HL-60/S4 treated with retinoic acid at 250 ng/mL for 4 days and 3 days (cell line): ENCODE measurements around the gene PARVB.
"Not testable (repeated sequence)": the region's sequence is repeated elsewhere in the genome, so short reads cannot be mapped to it uniquely, and the experiment has no call there.

Experiments
- in situ Hi-C: fragments of 300-500 bp; cut with MboI; formaldehyde crosslinking; loops from 2 replicates; pipeline ENCODE4 v1.7.0; 2022; ENCODE audit warnings: low sequenced_read_pairs

PARVB gene

GRCh38 chr22:44049486-44050231, 25.6 kb downstream of the PARVB start:
- in situ Hi-C loops, result no loop called here

GRCh38 chr22:44050766-44051355, 26.8 kb downstream of the PARVB start:
- in situ Hi-C loops, result no loop called here

GRCh38 chr22:44051358-44051757, 27.3 kb downstream of the PARVB start:
- in situ Hi-C loops, result no loop called here

DNA sequence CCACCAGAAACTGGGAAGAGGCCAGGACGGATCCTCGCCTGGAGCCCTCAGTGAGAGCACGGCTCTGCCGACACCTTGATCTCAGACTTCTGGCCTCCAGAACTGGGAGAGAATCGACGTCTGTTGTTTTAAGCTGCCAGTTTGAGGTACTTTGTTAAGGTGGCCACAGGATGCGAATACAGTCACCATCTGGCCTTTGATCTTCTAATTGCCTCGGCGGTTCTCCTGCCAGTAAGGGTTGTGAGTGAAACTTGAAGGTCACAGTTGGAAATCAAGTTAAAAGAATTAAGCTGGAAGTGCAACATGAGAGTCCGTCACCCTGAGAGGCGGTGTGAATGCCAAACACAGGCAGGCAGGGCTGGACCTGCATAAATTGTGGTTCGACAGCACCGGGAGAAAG, 27.9 kb downstream of the PARVB start:
- in situ Hi-C loops, result no loop called here

- in situ Hi-C loops, result no loop called here
These were observed 31.7 kb downstream of the PARVB start for GRCh38 chr22:44055805-44056204.

- in situ Hi-C loops, result not testable (repeated sequence)
These were observed 32.5 kb downstream of the PARVB start for GRCh38 chr22:44056649-44057048.

DNA sequence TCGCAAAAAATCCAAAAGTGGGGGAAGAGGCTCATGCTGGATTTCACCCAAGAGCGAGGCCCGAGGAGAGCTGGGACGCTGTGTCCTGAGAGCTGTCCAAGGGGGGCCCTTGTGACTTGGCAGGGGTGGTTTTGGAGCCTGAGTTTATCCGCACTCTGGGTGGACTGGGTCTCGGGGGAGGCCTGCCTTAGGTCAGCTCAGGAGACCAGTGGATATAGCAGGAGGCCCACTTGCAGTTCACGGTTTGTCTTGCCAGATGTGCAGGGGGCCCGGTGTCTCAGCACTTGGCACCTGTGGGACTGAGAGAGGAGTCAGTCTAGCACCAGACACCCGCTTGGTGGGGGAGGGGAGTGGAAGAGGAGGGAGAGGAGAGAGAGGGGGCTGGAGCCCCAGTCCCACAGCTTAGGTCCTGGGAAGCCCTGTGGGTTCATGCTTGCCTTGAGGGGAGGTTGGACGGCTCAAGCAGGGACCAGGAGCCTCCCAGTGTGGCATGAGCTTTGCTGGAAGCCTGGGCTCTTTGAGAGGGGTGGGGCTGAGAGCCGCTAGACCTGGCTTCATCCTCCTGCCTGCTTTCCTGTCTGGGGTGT, 33.4 kb downstream of the PARVB start:
- in situ Hi-C loops, result no loop called here

DNA sequence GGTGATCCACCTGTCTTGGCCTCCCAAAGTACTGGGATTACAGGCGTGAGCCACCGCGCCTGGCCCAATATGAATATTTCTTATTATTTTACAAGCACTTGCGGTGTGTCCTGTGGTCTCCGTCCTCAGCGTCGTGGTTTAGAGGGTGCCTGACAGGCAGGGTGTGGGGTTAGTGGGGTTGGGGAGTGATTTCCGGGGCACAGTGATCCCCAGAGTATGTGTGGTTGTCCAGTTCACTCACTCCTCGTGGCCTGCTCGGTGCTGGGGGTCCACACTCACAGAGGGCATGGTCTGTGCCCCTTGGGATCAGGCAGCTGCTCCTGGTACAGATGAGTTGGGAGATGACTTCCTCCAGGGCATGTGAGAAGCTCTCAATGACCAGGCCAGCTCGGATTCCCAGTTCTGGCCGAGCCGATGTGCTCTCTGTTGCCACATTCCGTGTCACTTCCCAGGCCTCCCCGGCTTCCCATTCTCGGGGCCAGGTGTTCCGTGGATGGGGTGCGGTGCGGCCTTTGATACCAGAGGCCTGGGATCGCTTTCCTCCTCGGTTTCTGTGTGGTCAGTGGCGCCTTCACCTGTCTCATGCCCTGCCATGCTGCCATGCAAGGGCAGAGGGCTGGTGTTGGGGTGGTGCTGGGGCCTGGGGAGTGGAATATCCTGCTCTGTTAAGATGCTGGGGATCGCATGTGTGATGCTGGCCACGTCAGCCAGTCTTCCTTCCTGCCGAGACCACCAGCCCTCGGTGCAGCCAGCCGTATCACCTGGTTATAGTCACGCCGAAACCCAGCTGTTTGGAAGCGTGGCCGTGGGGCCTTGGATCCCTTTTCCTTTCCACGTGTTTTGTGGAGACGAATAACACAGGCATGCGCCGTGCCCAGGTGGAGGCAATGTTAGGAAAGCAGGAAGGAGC, 39.6 kb downstream of the PARVB start:
- in situ Hi-C loops, result no loop called here

DNA sequence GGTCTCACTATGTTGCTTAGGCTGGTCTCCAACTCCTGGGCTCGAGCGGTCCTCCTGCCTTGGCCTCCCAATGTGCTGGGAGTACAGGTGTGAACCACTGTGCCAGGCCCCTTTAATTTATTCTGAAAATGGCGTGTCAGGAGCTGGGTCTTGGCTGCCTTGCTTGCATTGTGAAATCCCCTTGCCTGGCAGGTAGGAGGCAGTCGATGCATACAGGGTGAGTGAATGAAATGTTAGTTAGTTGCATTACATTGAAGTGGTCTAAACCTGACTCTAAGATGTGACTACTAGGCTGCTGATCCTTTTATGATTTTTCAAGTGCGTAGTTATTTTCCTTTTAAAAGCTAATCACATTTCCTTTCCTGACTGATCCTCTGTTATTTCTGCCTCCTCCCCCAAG, 42.9 kb downstream of the PARVB start:
- in situ Hi-C loops, result no loop called here

DNA sequence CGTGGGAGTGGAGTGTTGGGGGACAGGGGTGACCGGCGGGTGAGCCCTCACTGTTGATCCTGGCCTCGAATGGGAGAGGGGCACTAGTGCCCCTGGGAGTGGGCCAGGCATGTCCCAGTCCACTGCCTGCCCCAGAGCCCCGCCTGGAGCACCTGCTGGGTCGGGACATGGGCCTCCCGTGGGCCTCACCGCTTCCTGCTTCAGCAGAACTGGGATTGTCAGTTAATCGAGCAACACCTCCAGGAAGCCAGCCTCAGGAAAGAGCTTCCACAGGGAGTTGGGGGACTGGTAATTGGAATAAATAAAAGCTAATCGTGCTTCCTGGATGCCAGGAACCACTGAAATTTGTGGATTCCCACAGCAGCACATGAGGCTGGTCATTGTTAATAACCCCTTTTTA, 43.8 kb downstream of the PARVB start:
- in situ Hi-C loops, result no loop called here

GRCh38 chr22:44068422-44069191, 44.5 kb downstream of the PARVB start:
- in situ Hi-C loops, result no loop called here

DNA sequence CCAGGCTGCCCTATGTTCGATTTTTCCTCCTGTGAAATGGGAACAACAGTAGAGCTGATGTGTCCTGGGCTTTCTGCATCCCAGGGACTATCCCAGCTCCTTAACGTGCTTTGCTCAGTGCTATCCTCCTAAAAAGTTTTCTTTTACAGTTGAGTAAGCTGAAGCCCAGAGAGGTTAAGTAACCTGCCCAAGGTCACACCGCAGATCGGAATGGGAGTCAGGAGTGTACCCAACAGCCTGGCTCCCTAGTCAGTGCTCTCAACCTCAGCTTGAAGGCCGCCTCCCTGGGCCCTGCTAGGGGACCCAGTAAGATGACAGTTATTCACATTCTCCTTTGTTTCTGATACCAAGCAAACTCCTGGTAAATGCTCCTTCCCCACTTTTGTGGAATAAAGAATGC, 45.9 kb downstream of the PARVB start:
- in situ Hi-C loops, result no loop called here

DNA sequence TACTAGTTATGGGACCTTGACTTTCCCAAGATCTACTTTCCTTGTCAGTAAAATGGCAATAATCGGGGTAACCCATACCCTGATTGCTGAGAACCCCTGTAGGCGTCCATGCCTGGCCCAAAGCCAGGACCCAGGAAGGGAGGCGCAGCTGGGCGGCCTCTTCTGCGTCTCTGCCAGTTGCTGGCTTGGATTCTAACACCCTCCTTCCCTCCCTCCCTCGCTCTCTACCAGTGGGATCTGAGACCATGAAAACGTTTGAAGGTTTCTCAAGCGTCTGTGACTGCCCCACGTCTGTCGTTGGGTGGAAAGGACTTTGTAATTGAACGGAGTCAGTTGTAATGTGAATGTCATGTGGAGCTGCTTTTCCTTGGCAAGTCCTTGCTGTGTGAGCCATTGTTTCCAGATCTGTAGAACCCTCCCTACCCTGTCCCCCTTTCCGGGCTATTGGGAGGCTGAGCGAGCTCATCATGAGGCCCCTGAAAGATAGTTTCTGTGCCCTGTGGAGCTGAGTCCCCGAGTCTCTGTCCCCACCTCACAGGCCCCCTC, 47.8 kb downstream of the PARVB start:
- in situ Hi-C loops, result no loop called here

DNA sequence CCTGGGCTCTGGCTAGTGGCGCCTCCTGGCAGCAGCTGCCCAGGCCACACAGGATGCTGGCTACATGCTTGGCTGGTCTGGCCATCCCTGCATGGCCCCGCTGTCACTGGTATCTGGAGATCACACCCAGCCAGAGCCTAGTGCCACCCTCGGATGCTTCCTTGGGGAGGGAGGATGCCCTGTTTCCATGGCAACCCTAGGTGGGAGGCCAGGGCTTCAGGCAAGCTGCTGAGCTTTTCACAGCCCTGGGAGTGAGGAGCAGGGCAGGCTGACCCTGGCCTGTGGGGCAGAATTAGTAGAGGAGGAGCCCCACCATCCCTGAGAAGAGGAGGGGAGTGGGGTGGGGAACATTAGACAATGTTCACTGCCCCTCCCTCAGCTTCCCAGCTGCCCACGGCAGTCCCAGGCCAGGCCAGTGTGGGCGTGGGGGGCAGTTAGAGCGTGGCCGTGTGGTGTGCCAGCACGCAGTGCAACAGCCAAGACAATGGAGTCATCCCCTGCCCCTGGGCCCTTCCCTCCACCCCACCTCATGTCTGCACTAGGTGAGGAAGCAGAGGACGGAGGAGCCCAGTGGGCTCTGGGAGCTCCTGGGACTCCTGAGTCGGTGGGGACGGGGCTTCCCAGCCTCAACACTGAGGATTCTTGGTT, 50.4 kb downstream of the PARVB start:
- in situ Hi-C loops, result no loop called here

GRCh38 chr22:44075022-44075421, 50.9 kb downstream of the PARVB start:
- in situ Hi-C loops, result no loop called here

- in situ Hi-C loops, result no loop called here
These were observed 51.6 kb downstream of the PARVB start for GRCh38 chr22:44075670-44076069.

- in situ Hi-C loops, result no loop called here
These were observed 52.7 kb downstream of the PARVB start for GRCh38 chr22:44076825-44077224.

GRCh38 chr22:44080936-44081861, 57.1 kb downstream of the PARVB start:
- in situ Hi-C loops, result loop anchor here (10.0 kb wide), 1 partner anchor 544 kb away; no protein-coding TSS in a partner anchor

GRCh38 chr22:44082801-44083200, 58.7 kb downstream of the PARVB start:
- in situ Hi-C loops, result loop anchor here (10.0 kb wide), 1 partner anchor 542 kb away; no protein-coding TSS in a partner anchor
